HepG2 (cell line): ENCODE measurements around the gene RPL35.
A peak's percentile ranks its signal among the peaks of the same experiment; 100 is the strongest.
"Not testable (repeated sequence)": the region's sequence is repeated elsewhere in the genome, so short reads cannot be mapped to it uniquely, and the experiment has no call there.

Experiments
- CTCF ChIP-seq: sonication (generic); formaldehyde crosslinking; IDR thresholded peaks from 2 replicates; pipeline ENCODE4 v1.5.0; 2020; ENCODE audit warnings: mild to moderate bottlenecking, missing genetic modification reagents, moderate library complexity
- EZH2 ChIP-seq: conservative IDR thresholded peaks from 2 replicates; pipeline ENCODE4 v1.6.1; 2012; ENCODE audit warnings: mild to moderate bottlenecking, low read depth, low read length, moderate library complexity
- MAX ChIP-seq: IDR thresholded peaks from 2 replicates; pipeline ENCODE4 v1.6.1; 2012; ENCODE audit warnings: inconsistent platforms
- NBN ChIP-seq: fragments of 450-650 bp; conservative IDR thresholded peaks from 2 replicates; pipeline ENCODE4 v1.6.1; 2017
- NFKB2 ChIP-seq: sonication (generic); formaldehyde crosslinking; IDR thresholded peaks from 2 replicates; pipeline ENCODE4 v1.4.0; 2020; ENCODE audit warnings: missing genetic modification reagents, borderline replicate concordance
- NFYB ChIP-seq: sonication (generic); formaldehyde crosslinking; IDR thresholded peaks from 2 replicates; pipeline ENCODE4 v1.4.0; 2020; ENCODE audit warnings: missing genetic modification reagents
- RBM39 ChIP-seq: fragments of 200-400 bp; formaldehyde crosslinking; IDR thresholded peaks from one replicate; pipeline ENCODE4 v1.6.1; 2018; ENCODE audit warnings: antibody characterized with exemption, mild to moderate bottlenecking, low read depth, low read length; ENCODE audit not compliant: poor library complexity, severe bottlenecking
- REXO4 ChIP-seq: sonication (generic); formaldehyde crosslinking; IDR thresholded peaks from 2 replicates; pipeline ENCODE4 v1.8.0; 2022; ENCODE audit warnings: missing genetic modification reagents, mild to moderate bottlenecking, borderline replicate concordance
- SUZ12 ChIP-seq: fragments of 150-350 bp; IDR thresholded peaks from 2 replicates; pipeline ENCODE4 v1.6.1; 2014; ENCODE audit warnings: low read depth, low read length
- ZNF749 ChIP-seq: sonication (generic); formaldehyde crosslinking; IDR thresholded peaks from 2 replicates; pipeline ENCODE4 v1.8.0; 2022; ENCODE audit warnings: mild to moderate bottlenecking, missing genetic modification reagents, moderate library complexity, borderline replicate concordance
- TF ChIP-seq, protein P1 (sequence below): sonication (generic); formaldehyde crosslinking; conservative IDR thresholded peaks from 2 replicates; pipeline ENCODE4 v1.5.0; 2020; ENCODE audit warnings: missing genetic modification reagents

- not testable (repeated sequence) for TF ChIP-seq REXO4 (CRISPR knock-in tag); ZNF749 (CRISPR knock-in tag); MAX; CTCF; NFKB2 (CRISPR knock-in tag); RBM39; EZH2; NBN; SUZ12
- peak; percentile 18; the same call in 1 of the 2 replicates for TF ChIP-seq NFYB (CRISPR knock-in tag)
- TF ChIP-seq, protein P1, sequence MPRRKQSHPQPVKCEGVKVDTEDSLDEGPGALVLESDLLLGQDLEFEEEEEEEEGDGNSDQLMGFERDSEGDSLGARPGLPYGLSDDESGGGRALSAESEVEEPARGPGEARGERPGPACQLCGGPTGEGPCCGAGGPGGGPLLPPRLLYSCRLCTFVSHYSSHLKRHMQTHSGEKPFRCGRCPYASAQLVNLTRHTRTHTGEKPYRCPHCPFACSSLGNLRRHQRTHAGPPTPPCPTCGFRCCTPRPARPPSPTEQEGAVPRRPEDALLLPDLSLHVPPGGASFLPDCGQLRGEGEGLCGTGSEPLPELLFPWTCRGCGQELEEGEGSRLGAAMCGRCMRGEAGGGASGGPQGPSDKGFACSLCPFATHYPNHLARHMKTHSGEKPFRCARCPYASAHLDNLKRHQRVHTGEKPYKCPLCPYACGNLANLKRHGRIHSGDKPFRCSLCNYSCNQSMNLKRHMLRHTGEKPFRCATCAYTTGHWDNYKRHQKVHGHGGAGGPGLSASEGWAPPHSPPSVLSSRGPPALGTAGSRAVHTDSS (CRISPR knock-in tag): not testable (repeated sequence)
These were observed 23.6 kb downstream of the RPL35 start for GRCh38 chr9:124838132-124838531.
